ENCODE results near the gene ZNRF1.

DNA sequence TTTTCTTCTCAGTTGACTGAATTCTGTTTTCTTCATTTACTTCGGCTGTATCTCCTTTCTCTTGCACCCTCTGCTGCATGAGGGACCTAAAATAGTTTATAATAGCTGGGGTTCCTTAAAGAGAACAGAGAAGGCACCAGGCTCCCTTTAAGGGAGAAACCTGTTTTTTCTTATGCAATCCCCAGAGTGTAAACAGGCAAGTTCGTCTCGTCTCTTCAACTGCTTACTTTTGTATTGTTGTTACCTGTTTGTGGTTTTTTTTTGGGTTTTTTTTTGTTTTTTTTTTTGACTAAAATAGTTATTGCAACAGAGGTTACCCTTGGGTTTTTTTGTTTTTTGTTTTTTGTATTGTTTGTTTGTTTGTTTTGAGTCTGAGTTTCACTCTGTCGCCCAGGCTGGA lies 121.4 kb downstream of the ZNRF1 start:
- TF ChIP-seq MAX (IDR thresholded peaks at IDR 0.05) (no peak), HOXA7 (CRISPR knock-in tag; IDR thresholded peaks at IDR 0.05) (no peak), ZFP36 (IDR thresholded peaks at IDR 0.05; ENCODE audit: borderline replicate concordance, partially characterized antibody) (no peak), POLR2A (IDR thresholded peaks at IDR 0.05; ENCODE audit: low read length) (no peak), RAD21 (conservative IDR thresholded peaks at IDR 0.05 in 1 of 2, IDR thresholded peaks at IDR 0.05 in 1 of 2) (no peak), JUN (IDR thresholded peaks at IDR 0.05) (no peak), CHD4 (IDR thresholded peaks at IDR 0.05; ENCODE audit: borderline replicate concordance) (no peak), SMC3 (IDR thresholded peaks at IDR 0.05) (no peak), EP300 (IDR thresholded peaks at IDR 0.05) (no peak), ZC3H11A (IDR thresholded peaks at IDR 0.05) (no peak), KDM1A (IDR thresholded peaks at IDR 0.05; ENCODE audit: low read depth) (no peak), HDAC2 (IDR thresholded peaks at IDR 0.05) (no peak)
- TF ChIP-seq, protein P1, sequence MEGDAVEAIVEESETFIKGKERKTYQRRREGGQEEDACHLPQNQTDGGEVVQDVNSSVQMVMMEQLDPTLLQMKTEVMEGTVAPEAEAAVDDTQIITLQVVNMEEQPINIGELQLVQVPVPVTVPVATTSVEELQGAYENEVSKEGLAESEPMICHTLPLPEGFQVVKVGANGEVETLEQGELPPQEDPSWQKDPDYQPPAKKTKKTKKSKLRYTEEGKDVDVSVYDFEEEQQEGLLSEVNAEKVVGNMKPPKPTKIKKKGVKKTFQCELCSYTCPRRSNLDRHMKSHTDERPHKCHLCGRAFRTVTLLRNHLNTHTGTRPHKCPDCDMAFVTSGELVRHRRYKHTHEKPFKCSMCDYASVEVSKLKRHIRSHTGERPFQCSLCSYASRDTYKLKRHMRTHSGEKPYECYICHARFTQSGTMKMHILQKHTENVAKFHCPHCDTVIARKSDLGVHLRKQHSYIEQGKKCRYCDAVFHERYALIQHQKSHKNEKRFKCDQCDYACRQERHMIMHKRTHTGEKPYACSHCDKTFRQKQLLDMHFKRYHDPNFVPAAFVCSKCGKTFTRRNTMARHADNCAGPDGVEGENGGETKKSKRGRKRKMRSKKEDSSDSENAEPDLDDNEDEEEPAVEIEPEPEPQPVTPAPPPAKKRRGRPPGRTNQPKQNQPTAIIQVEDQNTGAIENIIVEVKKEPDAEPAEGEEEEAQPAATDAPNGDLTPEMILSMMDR (IDR thresholded peaks at IDR 0.05) = no peak

Data from A549 (cell line).